Keratinocyte (primary cell): Measurements from ENCODE around the gene TNXB.

Experiments
- CTCF ChIP-seq, 3 experiments: IDR thresholded peaks in 1 of 3; conservative IDR thresholded peaks in 1 of 3; optimal IDR thresholded peaks in 1 of 3; 2 replicates in 2 of 3; 3 replicates in 1 of 3; pipeline versions ENCODE3 to v1.5.1; 2011; ENCODE audit warnings: low read length in 3 of 3, mild to moderate bottlenecking in 3 of 3, moderate library complexity in 2 of 3, control low read depth in 1 of 3, inconsistent platforms in 1 of 3; ENCODE audit not compliant: insufficient read depth in 2 of 3; ENCODE audit errors: extremely low read depth in 1 of 3
- EZH2 ChIP-seq: IDR thresholded peaks from one replicate; pipeline ENCODE4 v1.6.1; 2012; ENCODE audit warnings: inconsistent platforms, mild to moderate bottlenecking, low read length, moderate library complexity

- TF ChIP-seq EZH2 (no peak), CTCF (optimal IDR thresholded peaks at IDR 0.05 in 1 of 3, IDR thresholded peaks at IDR 0.05 in 1 of 3, conservative IDR thresholded peaks at IDR 0.05 in 1 of 3; ENCODE audit: extremely low read depth in 1 of 3, insufficient read depth in 2 of 3, low read length in 3 of 3) (no peak)
These were observed 30.5 kb upstream of the TNXB start for GRCh38 chr6:32139590-32139989.
